H1 (cell line): Measurements from ENCODE around the gene MIF4GD. TPM values are rescaled to one million over a fixed set of nuclear protein-coding genes. Genes with fewer than 3 reads are reported as not detected.

Source experiments
- CTCF ChIA-PET: fragments of 300-600 bp; sonication (Branson Sonifier 250); formaldehyde crosslinking; loops from one replicate; lab custom pipeline; 2021; ENCODE audit not compliant: partially characterized antibody; lab: Charles Lee
- POLR2A ChIA-PET: fragments of 300-600 bp; sonication (Branson Sonifier 250); formaldehyde crosslinking; loops from one replicate; lab custom pipeline; 2021; ENCODE audit warnings: inconsistent platforms; ENCODE audit not compliant: partially characterized antibody; lab: Charles Lee
- DNase-seq, 2 experiments: peaks; one replicate each; pipeline versions ENCODE4 v3.0.0 to v3.0.0-alpha.2; 2010 to 2022; ENCODE audit warnings: low spot score in 2 of 2, low read depth in 1 of 2, mixed read lengths in 1 of 2
- FAIRE-seq: peaks from 2 replicates; lab custom pipeline; 2011; peaks lifted over from hg19 to GRCh38; lab: Jason Lieb, UNC
- H2AFZ ChIP-seq: 2 replicates; pipeline ENCODE4 v1.8.1; 2012; ENCODE audit warnings: low read length, inconsistent platforms
- H2AK5ac ChIP-seq: 2 replicates; pipeline ENCODE4 v1.6.1; 2013; ENCODE audit warnings: low read depth, low read length
- H2BK120ac ChIP-seq: replicated peaks from 2 replicates; pipeline ENCODE3; 2013; ENCODE audit warnings: low read depth, low read length, inconsistent platforms
- H2BK12ac ChIP-seq: 2 replicates; pipeline ENCODE4 v1.6.1; 2013; ENCODE audit warnings: low read depth, low read length
- H2BK15ac ChIP-seq: 2 replicates; pipeline ENCODE4 v1.6.1; 2013; ENCODE audit warnings: low read length
- H2BK20ac ChIP-seq: 2 replicates; pipeline ENCODE4 v1.6.1; 2013; ENCODE audit warnings: low read length
- H2BK5ac ChIP-seq: 2 replicates; pipeline ENCODE4 v1.6.1; 2013; ENCODE audit warnings: low read depth, low read length
- H3K14ac ChIP-seq: 2 replicates; pipeline ENCODE4 v1.6.1; 2013; ENCODE audit warnings: inconsistent platforms; ENCODE audit not compliant: insufficient read length
- H3K18ac ChIP-seq: 2 replicates; pipeline ENCODE4 v1.6.1; 2013; ENCODE audit warnings: low read length; ENCODE audit errors: extremely low read depth
- H3K23ac ChIP-seq: 2 replicates; pipeline ENCODE4 v1.6.1; 2013; ENCODE audit warnings: inconsistent platforms; ENCODE audit not compliant: insufficient read length
- H3K23me2 ChIP-seq: 2 replicates; pipeline ENCODE4 v1.6.1; 2013; ENCODE audit warnings: low read depth, low read length
- H3K27ac ChIP-seq: 2 replicates; pipeline ENCODE4 v1.6.1; 2011; ENCODE audit warnings: low read depth, low read length, inconsistent platforms
- H3K27me3 ChIP-seq, 4 experiments: replicated peaks in 1 of 4; 1 replicate in 1 of 4; 2 replicates in 3 of 4; pipeline versions ENCODE4 v1.6.1 to v1.8.1; 2011 to 2013; ENCODE audit warnings: low read length in 3 of 4, mild to moderate bottlenecking in 3 of 4, inconsistent platforms in 2 of 4, mixed read lengths in 2 of 4, moderate library complexity in 1 of 4; ENCODE audit not compliant: control insufficient read depth in 3 of 4, insufficient read depth in 3 of 4; ENCODE audit errors: extremely low read depth in 1 of 4
- H3K36me3 ChIP-seq, 4 experiments: 2 replicates each; pipeline versions ENCODE4 v1.6.1 to v1.8.1; 2011 to 2013; ENCODE audit warnings: mild to moderate bottlenecking in 4 of 4, low read length in 3 of 4, moderate library complexity in 2 of 4, control low read depth in 1 of 4, inconsistent platforms in 1 of 4; ENCODE audit not compliant: insufficient read depth in 4 of 4, control insufficient read depth in 2 of 4
- H3K4ac ChIP-seq: replicated peaks from 2 replicates; pipeline ENCODE3; 2013; ENCODE audit warnings: low read length, low read depth, mixed read lengths, inconsistent platforms; ENCODE audit not compliant: insufficient read length
- H3K4me1 ChIP-seq, 4 experiments: replicated peaks in 1 of 4; 1 replicate in 1 of 4; 2 replicates in 3 of 4; pipeline versions ENCODE4 v1.6.1 to v1.8.1; 2011 to 2013; ENCODE audit warnings: low read length in 3 of 4, inconsistent platforms in 2 of 4, mixed read lengths in 1 of 4; ENCODE audit not compliant: insufficient read depth in 4 of 4, control insufficient read depth in 3 of 4
- H3K4me2 ChIP-seq, 2 experiments: 2 replicates each; pipeline versions ENCODE4 v1.6.1 to v1.8.1; 2011 to 2013; ENCODE audit warnings: low read depth in 2 of 2, low read length in 2 of 2, control low read depth in 1 of 2, inconsistent platforms in 1 of 2, mild to moderate bottlenecking in 1 of 2; ENCODE audit not compliant: insufficient read depth in 1 of 2
- H3K4me3 ChIP-seq, 4 experiments: fragments of 200-600, 300-600 bp in 1 of 4; sonication (generic), shearing (Covaris generic), sonication (Bioruptor Twin) in 1 of 4; 2 replicates each; pipeline versions ENCODE4 v1.5.1 to v1.8.1; 2011 to 2016; ENCODE audit warnings: low read length in 4 of 4, low read depth in 3 of 4, control low read depth in 2 of 4, inconsistent platforms in 2 of 4, mild to moderate bottlenecking in 2 of 4, mixed read lengths in 1 of 4, moderate library complexity in 1 of 4; ENCODE audit not compliant: insufficient read depth in 2 of 4; ENCODE audit errors: extremely low read depth in 1 of 4
- H3K56ac ChIP-seq: replicated peaks from 2 replicates; pipeline ENCODE3; 2013; ENCODE audit warnings: low read depth, mild to moderate bottlenecking, mixed read lengths, low read length, inconsistent platforms; ENCODE audit not compliant: insufficient read length
- H3K79me1 ChIP-seq: 2 replicates; pipeline ENCODE4 v1.6.1; 2013; ENCODE audit warnings: low read depth, low read length, control low read depth
- H3K79me2 ChIP-seq, 2 experiments: 2 replicates each; pipeline versions ENCODE4 v1.6.1 to v1.8.1; 2012 to 2013; ENCODE audit warnings: low read length in 2 of 2, mild to moderate bottlenecking in 2 of 2, inconsistent platforms in 1 of 2; ENCODE audit not compliant: insufficient read depth in 2 of 2, control insufficient read depth in 1 of 2
- H3K9ac ChIP-seq, 4 experiments: replicated peaks in 1 of 4; 1 replicate in 1 of 4; 2 replicates in 3 of 4; pipeline versions ENCODE4 v1.6.1 to v1.8.1; 2011 to 2013; ENCODE audit warnings: low read depth in 3 of 4, low read length in 3 of 4, control low read depth in 2 of 4, mild to moderate bottlenecking in 2 of 4, moderate library complexity in 2 of 4, inconsistent platforms in 1 of 4; ENCODE audit errors: extremely low read depth in 1 of 4
- H3K9me3 ChIP-seq, 2 experiments: 2 replicates each; pipeline versions ENCODE4 v1.6.1 to v1.8.1; 2012 to 2013; ENCODE audit warnings: mild to moderate bottlenecking in 2 of 2, moderate library complexity in 2 of 2, control low read depth in 1 of 2, inconsistent platforms in 1 of 2, low read depth in 1 of 2, low read length in 1 of 2, mixed read lengths in 1 of 2; ENCODE audit not compliant: insufficient read depth in 2 of 2
- H4K20me1 ChIP-seq, 2 experiments: replicated peaks in 1 of 2; 2 replicates each; pipeline versions ENCODE3 to v1.8.1; 2011 to 2013; ENCODE audit warnings: inconsistent platforms in 2 of 2, low read length in 2 of 2, mild to moderate bottlenecking in 1 of 2; ENCODE audit not compliant: insufficient read depth in 2 of 2, control insufficient read depth in 1 of 2
- H4K5ac ChIP-seq: 2 replicates; pipeline ENCODE4 v1.6.1; 2013; ENCODE audit warnings: low read length, low read depth, mixed read lengths, inconsistent platforms; ENCODE audit not compliant: insufficient read length
- H4K8ac ChIP-seq: 2 replicates; pipeline ENCODE4 v1.8.0; 2013; ENCODE audit warnings: mild to moderate bottlenecking, moderate library complexity, low read length, inconsistent platforms; ENCODE audit not compliant: insufficient read depth; ENCODE audit errors: extremely low read depth
- H4K91ac ChIP-seq: replicated peaks from 2 replicates; pipeline ENCODE3; 2013; ENCODE audit warnings: low read length, mixed read lengths, inconsistent platforms; ENCODE audit not compliant: insufficient read length
- BRCA1 ChIP-seq: IDR thresholded peaks from 2 replicates; pipeline ENCODE4 v1.6.1; 2012; ENCODE audit warnings: low read depth, low read length, improper control_type of control experiment
- EP300 ChIP-seq, 2 experiments: IDR thresholded peaks; 1 replicate in 1 of 2; 2 replicates in 1 of 2; pipeline ENCODE4 v1.6.1; 2011 to 2012; ENCODE audit warnings: low read depth in 2 of 2, low read length in 2 of 2, mild to moderate bottlenecking in 2 of 2, borderline replicate concordance in 1 of 2, inconsistent platforms in 1 of 2, moderate library complexity in 1 of 2
- GTF2F1 ChIP-seq: IDR thresholded peaks from 2 replicates; pipeline ENCODE4 v1.6.1; 2012; ENCODE audit warnings: low read depth, low read length, improper control_type of control experiment, borderline replicate concordance
- KDM5A ChIP-seq: fragments of 200-600 bp; IDR thresholded peaks from 2 replicates; pipeline ENCODE4 v1.7.1; 2012; ENCODE audit warnings: mild to moderate bottlenecking, low read length, inconsistent platforms, mixed read lengths
- MAFK ChIP-seq: IDR thresholded peaks from 2 replicates; pipeline ENCODE4 v1.6.1; 2012; ENCODE audit warnings: low read depth, mild to moderate bottlenecking, improper control_type of control experiment, low read length
- NRF1 ChIP-seq: IDR thresholded peaks from 2 replicates; pipeline ENCODE4 v1.6.1; 2011; ENCODE audit warnings: mild to moderate bottlenecking, low read depth, low read length, improper control_type of control experiment
- PHF8 ChIP-seq: fragments of 200-600 bp; sonication (generic); conservative IDR thresholded peaks from 2 replicates; pipeline ENCODE4 v1.7.1; 2012; ENCODE audit warnings: low read depth, mild to moderate bottlenecking, inconsistent platforms, low read length, moderate library complexity
- SP2 ChIP-seq: IDR thresholded peaks from 2 replicates; pipeline ENCODE4 v1.6.1; 2012; ENCODE audit warnings: mild to moderate bottlenecking, low read length, inconsistent platforms
- SUZ12 ChIP-seq: fragments of 200-600 bp; sonication (generic); IDR thresholded peaks from 2 replicates; pipeline ENCODE4 v1.6.1; 2012; ENCODE audit warnings: mild to moderate bottlenecking, inconsistent platforms, low read length, moderate library complexity, mixed read lengths
- TBP ChIP-seq: IDR thresholded peaks from 2 replicates; pipeline ENCODE4 v1.6.1; 2011; ENCODE audit warnings: low read depth, low read length, improper control_type of control experiment
- ZNF274 ChIP-seq: IDR thresholded peaks from 2 replicates; pipeline ENCODE4 v1.7.0; 2012; ENCODE audit warnings: low read length, borderline replicate concordance; ENCODE audit errors: extremely low read depth
- WGBS, 2 experiments: shearing (Covaris generic) in 1 of 2; methylation state at CpG; one replicate each; pipeline versions ENCODE4 v1.1.6 to v1.1.7; 2013 to 2015; ENCODE audit warnings: low lambda C conversion rate in 2 of 2, mixed read lengths in 2 of 2, inconsistent platforms in 1 of 2, low coverage in 1 of 2, missing lambda C conversion rate in 1 of 2; ENCODE audit not compliant: insufficient replicate concordance in 2 of 2, insufficient coverage in 1 of 2, insufficient read length in 1 of 2; ENCODE audit errors: extremely low coverage in 1 of 2, missing lambda C conversion rate in 1 of 2; 5-methylcytosine and 5-hydroxymethylcytosine counted together
- polyA plus RNA-seq, 7 experiments: library from polyadenylated mRNA; depleted of rRNA in 3 of 7; stranded (reverse) in 5 of 7; unstranded in 2 of 7; fragments of >200 nt in 5 of 7; fragments of 200-250 nt in 2 of 7; gene quantifications; 1 replicate in 5 of 7; 2 replicates in 1 of 7; 4 replicates in 1 of 7; pipeline versions ENCODE4 v1.2.1 to v1.2.3, GENCODE V29; 2011 to 2013; ENCODE audit warnings: missing spikeins in 2 of 7, mixed read lengths in 2 of 7
- total RNA-seq: library from RNA; stranded (reverse); fragmentation: NEBNext Ultra II Directional; extraction: Animal tissue kit (Norgen Biotek cat#: 25700); gene quantifications from 2 replicates; pipeline ENCODE4 v1.2.1, GENCODE V29; 2021

The MIF4GD gene
- total and polyA plus RNA-seq, 2 of the 8 experiments (the other 6 are each of a cell fraction or from before 2014, with no cell fraction given): 16.1 to 51.1 TPM

GRCh38 chr17:75300280-75300679, 29.2 kb upstream of the MIF4GD start:
- Histone ChIP-seq H3K4me1 (no peaks in the 10 kb centered on the region), H3K56ac (no peak overlapping the region), H3K36me3 (no peaks in the 10 kb centered on the region), H2AK5ac (no peak overlapping the region), H3K14ac (no peak overlapping the region), H2BK20ac (no peak overlapping the region), H2AFZ (no peak overlapping the region), H3K79me1 (no peaks in the 10 kb centered on the region), H4K91ac (no peak overlapping the region), H3K27me3 (no peaks in the 10 kb centered on the region), H4K8ac (no peak overlapping the region), H3K9me3 (no peaks in the 10 kb centered on the region), H3K79me2 (no peaks in the 10 kb centered on the region), H3K4me2 (no peak overlapping the region), H2BK12ac (no peak overlapping the region), H3K23me2 (no peaks in the 10 kb centered on the region), H3K23ac (no peak overlapping the region), H3K4me3 (no peak overlapping the region), H3K27ac (no peak overlapping the region), H4K20me1 (no peaks in the 10 kb centered on the region), H2BK15ac (no peak overlapping the region), H2BK120ac (no peak overlapping the region), H3K18ac (no peak overlapping the region), H4K5ac (no peak overlapping the region), H2BK5ac (no peak overlapping the region), H3K4ac (no peak overlapping the region), H3K9ac (no peak overlapping the region)
- TF ChIP-seq MAFK: no peak
- no peak for TF ChIP-seq KDM5A
- no peak for TF ChIP-seq TBP
- no peak for TF ChIP-seq PHF8
- no peak for TF ChIP-seq ZNF274
- TF ChIP-seq SP2: no peak
- TF ChIP-seq NRF1: no peak
- no peak for TF ChIP-seq SUZ12
- TF ChIP-seq EP300 (IDR thresholded peaks at IDR 0.05; ENCODE audit: borderline replicate concordance in 1 of 2, low read depth in 2 of 2, low read length in 2 of 2): no peak
- no peak for TF ChIP-seq BRCA1
- TF ChIP-seq GTF2F1: no peak
- FAIRE-seq (no peak), DNase-seq (no peak)
- ChIA-PET POLR2A (interaction anchor here (1.0 to 1.3 kb wide), 2 partner anchors 9 to 38 kb away, joined by 3 read pairs; partner anchors contain the start of genes GGA3 and MRPS7), CTCF (interaction anchor here (0.6 to 2.1 kb wide), 3 partner anchors 11 to 29 kb away, joined by 3 to 10 read pairs (median 3); partner anchors contain the start of genes MIF4GD and SLC25A19)
- 96% methylated on average over 7 of the region's 7 CpGs; no CpG with 5 or more reads in 1 of the 2 experiments for WGBS, 2 experiments
